Testis (tissue), 2 donors: ENCODE results near the gene SLC1A3.

ENCODE experiments used
- POLR2A ChIP-seq: fragments of 450-650 bp; IDR thresholded peaks from one replicate; pipeline ENCODE4 v1.6.1; 2017; ENCODE audit warnings: antibody characterized with exemption, mild to moderate bottlenecking, moderate library complexity
- TF ChIP-seq, protein P1 (sequence below), 3 experiments: fragments of 450-650 bp in 2 of 3; fragments of 200-600 bp in 1 of 3; sonication (generic) in 1 of 3; IDR thresholded peaks; one replicate each; pipeline ENCODE4 v1.5.1; 2016 to 2019; ENCODE audit warnings: antibody characterized with exemption in 3 of 3, mild to moderate bottlenecking in 2 of 3, moderate library complexity in 1 of 3

DNA sequence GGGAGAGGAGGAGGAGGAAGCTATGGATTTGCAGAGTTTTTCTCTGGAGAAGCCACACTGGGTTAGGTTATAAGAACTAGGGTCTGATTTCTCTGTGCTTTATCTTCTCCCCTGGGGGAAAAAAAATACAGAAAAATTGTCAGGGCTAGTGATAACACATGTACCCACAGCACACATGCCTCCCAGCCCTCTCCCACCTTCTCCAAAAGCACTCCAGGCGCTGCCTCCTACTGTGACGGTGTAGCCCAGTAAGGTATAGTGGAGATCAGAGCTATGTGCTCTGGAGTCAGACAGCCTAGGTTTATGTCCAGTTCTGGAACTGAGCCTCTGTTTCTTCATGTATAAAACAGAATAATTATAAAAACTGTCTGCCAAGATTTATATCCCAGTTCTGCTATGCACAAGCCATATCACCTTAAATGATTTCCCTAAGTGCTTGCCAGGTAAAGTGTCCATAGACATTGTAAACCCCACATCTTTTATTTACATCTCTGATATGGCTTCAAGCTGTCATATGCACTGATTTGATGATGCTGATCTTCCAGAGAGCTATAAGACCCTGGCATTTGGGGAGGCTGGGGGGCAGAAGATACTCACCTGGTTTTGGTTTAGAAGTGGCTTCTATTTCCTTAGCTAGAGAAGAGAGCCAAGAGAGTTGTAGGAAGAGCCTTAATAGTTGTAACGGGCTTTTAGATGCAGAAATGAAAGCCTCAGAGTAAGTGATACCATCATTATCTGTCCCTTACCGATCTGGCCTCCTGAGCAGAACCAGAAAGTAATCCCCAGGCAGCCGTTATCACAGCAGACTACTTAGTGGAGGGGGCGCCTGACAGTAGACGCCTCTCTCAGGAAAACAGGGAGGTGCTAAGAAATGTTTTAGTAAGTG lies 7.6 kb downstream of the SLC1A3 start:
- TF ChIP-seq, protein P1, sequence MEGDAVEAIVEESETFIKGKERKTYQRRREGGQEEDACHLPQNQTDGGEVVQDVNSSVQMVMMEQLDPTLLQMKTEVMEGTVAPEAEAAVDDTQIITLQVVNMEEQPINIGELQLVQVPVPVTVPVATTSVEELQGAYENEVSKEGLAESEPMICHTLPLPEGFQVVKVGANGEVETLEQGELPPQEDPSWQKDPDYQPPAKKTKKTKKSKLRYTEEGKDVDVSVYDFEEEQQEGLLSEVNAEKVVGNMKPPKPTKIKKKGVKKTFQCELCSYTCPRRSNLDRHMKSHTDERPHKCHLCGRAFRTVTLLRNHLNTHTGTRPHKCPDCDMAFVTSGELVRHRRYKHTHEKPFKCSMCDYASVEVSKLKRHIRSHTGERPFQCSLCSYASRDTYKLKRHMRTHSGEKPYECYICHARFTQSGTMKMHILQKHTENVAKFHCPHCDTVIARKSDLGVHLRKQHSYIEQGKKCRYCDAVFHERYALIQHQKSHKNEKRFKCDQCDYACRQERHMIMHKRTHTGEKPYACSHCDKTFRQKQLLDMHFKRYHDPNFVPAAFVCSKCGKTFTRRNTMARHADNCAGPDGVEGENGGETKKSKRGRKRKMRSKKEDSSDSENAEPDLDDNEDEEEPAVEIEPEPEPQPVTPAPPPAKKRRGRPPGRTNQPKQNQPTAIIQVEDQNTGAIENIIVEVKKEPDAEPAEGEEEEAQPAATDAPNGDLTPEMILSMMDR (IDR thresholded peaks at IDR 0.05), result no peak
- no peak for TF ChIP-seq POLR2A
